Heart left ventricle (tissue), 16 donors: ENCODE data around the gene CYYR1. TPM values are rescaled to one million over a fixed set of nuclear protein-coding genes. Genes with fewer than 3 reads are reported as not detected.

Source experiments
- ATAC-seq, 4 donors: fragments of 200-7000 bp; cut with Tn5 transposase; one replicate each; pipeline ENCODE4 v1.9.1; 2020 to 2022; ENCODE audit warnings: moderate library complexity in 4 of 4, mild to moderate bottlenecking in 3 of 4, moderate number of reproducible peaks in 1 of 4
- DNase-seq, 5 donors: peaks; one replicate each; pipeline ENCODE4 v3.0.0-alpha.2; 2020
- H3K27ac ChIP-seq, 12 donors: fragments of 200-600 bp; sonication (generic) in 4 of 12; one replicate each; pipeline versions ENCODE4 v1.5.0 to v1.8.0; 2016 to 2022; ENCODE audit warnings: mild to moderate bottlenecking in 2 of 12
- H3K27me3 ChIP-seq, 9 donors: fragments of 200-600 bp; sonication (generic) in 2 of 9; one replicate each; pipeline versions ENCODE4 v1.5.1 to v1.8.0; 2016 to 2022; ENCODE audit warnings: mild to moderate bottlenecking in 3 of 9
- H3K36me3 ChIP-seq, 9 donors: fragments of 200-600 bp; sonication (generic) in 2 of 9; one replicate each; pipeline versions ENCODE4 v1.5.0 to v1.8.0; 2018 to 2022; ENCODE audit warnings: mild to moderate bottlenecking in 2 of 9
- H3K4me1 ChIP-seq, 12 donors: fragments of 200-600 bp; sonication (generic) in 4 of 12; one replicate each; pipeline versions ENCODE4 v1.5.0 to v1.8.0; 2016 to 2022; ENCODE audit warnings: mild to moderate bottlenecking in 3 of 12
- H3K4me3 ChIP-seq, 12 donors: fragments of 200-600 bp; sonication (generic) in 4 of 12; one replicate each; pipeline versions ENCODE4 v1.5.0 to v1.8.0; 2017 to 2022; ENCODE audit warnings: mild to moderate bottlenecking in 9 of 12, moderate library complexity in 4 of 12
- H3K9me3 ChIP-seq, 12 donors: fragments of 200-600 bp; sonication (generic) in 4 of 12; one replicate each; pipeline versions ENCODE4 v1.5.0 to v1.8.0; 2016 to 2022; ENCODE audit warnings: mild to moderate bottlenecking in 1 of 12
- CTCF ChIP-seq, 12 donors: fragments of 200-600 bp; sonication (generic) in 4 of 12; IDR thresholded peaks; one replicate each; pipeline versions ENCODE4 v1.5.0 to v1.8.0; 2018 to 2022; ENCODE audit warnings: antibody characterized with exemption in 12 of 12, mild to moderate bottlenecking in 5 of 12
- POLR2A ChIP-seq, 2 donors: fragments of 450-650 bp; IDR thresholded peaks; one replicate each; pipeline ENCODE4 v1.6.1; 2017; ENCODE audit warnings: antibody characterized with exemption in 2 of 2, mild to moderate bottlenecking in 2 of 2, moderate library complexity in 2 of 2
- WGBS, 4 donors: extraction: QIAGEN DNeasy Blood & Tissue Kit in 2 of 4; methylation state at CpG; one replicate each; pipeline versions ENCODE4 v1.1.5 to v1.1.7; 2013 to 2018; 5-methylcytosine and 5-hydroxymethylcytosine counted together
- intact Hi-C, 10 donors: fragments of 100-400 bp; cut with DNase I; formaldehyde crosslinking; loops; one replicate each; pipeline versions ENCODE4 v1.11.1 to v1.14.2; 2022
- polyA plus RNA-seq, 2 donors: library from polyadenylated mRNA; stranded (reverse); fragments of 200-250 nt; gene quantifications; one replicate each; pipeline ENCODE4 v1.2.3, GENCODE V29; 2013
- total RNA-seq, 9 donors: library from RNA; depleted of rRNA in 2 of 9; stranded (reverse); fragments of >200 nt in 2 of 9; fragmentation: NEBNext Ultra II Directional in 3 of 9; extraction: Animal tissue kit (Norgen Biotek cat#: 25700) in 3 of 9; gene quantifications; one replicate each; pipeline versions ENCODE4 v1.1.0 to v1.2.4, GENCODE V29; 2016 to 2023
- donor health status: ischemic (EF 13 %, LVEDD 7.1; RV severe dilation, severe dysfunction).
- donor health status: healthy with polysubstance abuse.
- donor health status: DM: no; HTN: yes; CAD: no.
- donor health status: DM: no; HTN: no; CAD: no.
- donor health status: ischemic (EF 25% LVEDD 6.9; RV normal size, moderate dysfunction).
- donor health status: ischemic (EF 25% LVEDD 5.7; RV mildly dilated, moderate dysfunction).
- donor health status: healthy.
- donor health status: DM: yes; HTN: yes; CAD: no.
- donor health status: ischemic (EF 35%, LVEDD 5.7; RV mildly dilated, moderate dysfunction).
- donor health status: nonischemic (EF 11% LVEDD 7.7; RV severe dilation, severe dysfunction).
- donor health status: DM: yes; HTN: yes; CAD: no.
- donor health status: PGD.
- donor health status: ischemic (EF 29% LVEDD 5.4; RV normal size, mild dysfunction).
- donor health status: nonischemic (EF 23%, LVEDD 6.1; RV moderate dilation, normal function).

Gene CYYR1
- total and polyA plus RNA-seq, 11 donors, result 12.1 to 37.6 (median 17.2) TPM

GRCh38 chr21:26591543-26591942, 18.5 kb upstream of the CYYR1 start:
- Histone ChIP-seq H3K9me3 (no peaks in the 10 kb centered on the region), H3K36me3 (no peaks in the 10 kb centered on the region), H3K4me1 (no peaks in the 10 kb centered on the region), H3K27ac (no peak overlapping the region), H3K27me3 (no peaks in the 10 kb centered on the region), H3K4me3 (no peak overlapping the region)
- DNase-seq (no peak), ATAC-seq (no peak)
- intact Hi-C loops, result loop anchor here in 1 of 10 donors (10.0 kb wide), 1 partner anchor 57 kb away; no protein-coding TSS in a partner anchor
- WGBS, 4 donors, result 82 to 96% (median 93%) methylated on average over 5 of the region's 5 CpGs
- TF ChIP-seq POLR2A (IDR thresholded peaks at IDR 0.05) (no peak), CTCF (IDR thresholded peaks at IDR 0.05) (no peak)

- Histone ChIP-seq H3K27me3 (no peaks in the 10 kb centered on the region), H3K4me3 (peak overlapping the region in 9 of 12 donors; percentile 6 to 37 (median 17)), H3K27ac (peak overlapping the region in 1 of 12 donors; percentile 32), H3K9me3 (no peaks in the 10 kb centered on the region), H3K36me3 (no peaks in the 10 kb centered on the region), H3K4me1 (no peaks in the 10 kb centered on the region)
- TF ChIP-seq POLR2A (IDR thresholded peaks at IDR 0.05), result no peak
- TF ChIP-seq CTCF (IDR thresholded peaks at IDR 0.05), result no peak
- intact Hi-C loops, result no loop called here
- ATAC-seq (no peak), DNase-seq (no peak)
- WGBS, 4 donors, result 78 to 82% (median 79%) methylated on average over 7 of the region's 7 CpGs
Measured at GRCh38 chr21:26588446-26588845, 15.4 kb upstream of the CYYR1 start.

GRCh38 chr21:26587736-26588201, 14.7 kb upstream of the CYYR1 start:
- Histone ChIP-seq H3K4me3 (peak overlapping the region in 8 of 12 donors; percentile 6 to 37 (median 20)), H3K9me3 (no peaks in the 10 kb centered on the region), H3K27me3 (no peaks in the 10 kb centered on the region), H3K27ac (peak overlapping the region in 1 of 12 donors; percentile 32), H3K4me1 (no peaks in the 10 kb centered on the region), H3K36me3 (no peaks in the 10 kb centered on the region)
- ATAC-seq (peak in 1 of 4 donors; percentile 70), DNase-seq (no peak)
- TF ChIP-seq POLR2A (IDR thresholded peaks at IDR 0.05) (no peak), CTCF (IDR thresholded peaks at IDR 0.05) (no peak)
- intact Hi-C loops, result no loop called here
- 58 to 72% (median 68%) methylated on average over 9 of the region's 9 CpGs for WGBS, 4 donors

GRCh38 chr21:26583769-26584168, 10.7 kb upstream of the CYYR1 start:
- H3K4me3 ChIP-seq, result peak overlapping the region in 8 of 12 donors; percentile 4 to 38 (median 22)
- TF ChIP-seq CTCF (IDR thresholded peaks at IDR 0.05) (no peak), POLR2A (IDR thresholded peaks at IDR 0.05) (no peak)
- H3K27ac ChIP-seq, result peak overlapping the region in 1 of 12 donors; percentile 6
- no peak for ATAC-seq
- peaks cover 0 to 20% (median 4%) of the 10 kb centered on the region in 12 donors for H3K9me3 ChIP-seq
- H3K4me1 ChIP-seq, result no peaks in the 10 kb centered on the region
- DNase-seq, result no peak
- H3K27me3 ChIP-seq, result no peaks in the 10 kb centered on the region
- intact Hi-C loops, result no loop called here
- WGBS, 4 donors, result 58 to 78% (median 64%) methylated on average over 3 of the region's 3 CpGs
- no peaks in the 10 kb centered on the region for H3K36me3 ChIP-seq
